Type B pancreatic cell (in vitro differentiated cells): ENCODE data around the gene RWDD1. TPM values are rescaled to one million over a fixed set of nuclear protein-coding genes. Genes with fewer than 3 reads are reported as not detected.

ENCODE experiments used
- DNase-seq: peaks from one replicate; pipeline ENCODE4 v3.0.0; 2021; ENCODE audit warnings: mixed read lengths; ENCODE audit not compliant: unreplicated experiment; ENCODE audit errors: extremely low spot score
- H3K27ac Mint-ChIP-seq: 2 replicates; pipeline ENCODE4 v1.8.0; 2021; ENCODE audit warnings: mild to moderate bottlenecking, mixed read lengths
- H3K27me3 Mint-ChIP-seq: 2 replicates; pipeline ENCODE4 v1.8.0; 2021; ENCODE audit warnings: mixed read lengths
- H3K36me3 Mint-ChIP-seq: 2 replicates; pipeline ENCODE4 v1.8.0; 2021; ENCODE audit warnings: mixed read lengths
- H3K4me1 Mint-ChIP-seq: one replicate; pipeline ENCODE4 v1.8.0; 2021; ENCODE audit warnings: mixed read lengths; ENCODE audit not compliant: unreplicated experiment
- H3K4me3 Mint-ChIP-seq: 2 replicates; pipeline ENCODE4 v1.8.0; 2021; ENCODE audit warnings: mild to moderate bottlenecking, mixed read lengths
- H3K9me3 Mint-ChIP-seq: 2 replicates; pipeline ENCODE4 v1.8.0; 2021; ENCODE audit warnings: mixed read lengths
- total RNA-seq: library from RNA; stranded (reverse); gene quantifications from 2 replicates; pipeline ENCODE4 v1.2.1, GENCODE V29; 2021; ENCODE audit warnings: low replicate concordance
- TF ChIP-seq, protein P1 (sequence below): fragments of 200-600 bp; sonication (generic); conservative IDR thresholded peaks from 2 replicates; pipeline ENCODE4 v1.5.0; 2021; ENCODE audit warnings: antibody characterized with exemption, mild to moderate bottlenecking

RWDD1 gene
- total RNA-seq, 1 donor from 2014 or later, result 40.0 TPM

DNA sequence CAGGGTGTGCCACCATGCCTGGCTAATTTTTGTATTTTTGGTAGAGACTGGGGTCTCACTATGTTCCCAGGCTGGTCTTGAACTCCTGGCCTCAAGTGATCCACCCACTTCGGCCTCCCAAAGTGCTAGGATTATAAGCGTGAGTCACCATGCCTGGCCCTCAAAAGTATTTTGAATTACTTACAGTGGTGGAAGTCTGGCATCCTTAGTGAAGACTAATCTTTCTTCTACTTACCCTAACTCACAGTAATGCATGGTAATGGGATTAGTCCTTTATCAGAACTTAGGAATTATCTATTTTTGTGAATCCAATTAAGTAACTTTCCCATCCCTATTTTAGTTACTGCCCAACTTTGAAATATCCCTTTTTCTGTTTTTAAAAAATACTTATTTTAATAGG is 3.9 kb downstream of the RWDD1 start:
- H3K36me3 Mint-ChIP-seq, result peaks cover 2% of the 10 kb centered on the region
- TF ChIP-seq, protein P1, sequence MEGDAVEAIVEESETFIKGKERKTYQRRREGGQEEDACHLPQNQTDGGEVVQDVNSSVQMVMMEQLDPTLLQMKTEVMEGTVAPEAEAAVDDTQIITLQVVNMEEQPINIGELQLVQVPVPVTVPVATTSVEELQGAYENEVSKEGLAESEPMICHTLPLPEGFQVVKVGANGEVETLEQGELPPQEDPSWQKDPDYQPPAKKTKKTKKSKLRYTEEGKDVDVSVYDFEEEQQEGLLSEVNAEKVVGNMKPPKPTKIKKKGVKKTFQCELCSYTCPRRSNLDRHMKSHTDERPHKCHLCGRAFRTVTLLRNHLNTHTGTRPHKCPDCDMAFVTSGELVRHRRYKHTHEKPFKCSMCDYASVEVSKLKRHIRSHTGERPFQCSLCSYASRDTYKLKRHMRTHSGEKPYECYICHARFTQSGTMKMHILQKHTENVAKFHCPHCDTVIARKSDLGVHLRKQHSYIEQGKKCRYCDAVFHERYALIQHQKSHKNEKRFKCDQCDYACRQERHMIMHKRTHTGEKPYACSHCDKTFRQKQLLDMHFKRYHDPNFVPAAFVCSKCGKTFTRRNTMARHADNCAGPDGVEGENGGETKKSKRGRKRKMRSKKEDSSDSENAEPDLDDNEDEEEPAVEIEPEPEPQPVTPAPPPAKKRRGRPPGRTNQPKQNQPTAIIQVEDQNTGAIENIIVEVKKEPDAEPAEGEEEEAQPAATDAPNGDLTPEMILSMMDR, result no peak
- no peak for DNase-seq
- H3K27me3 Mint-ChIP-seq, result no peaks in the 10 kb centered on the region
- H3K4me3 Mint-ChIP-seq, result no peak overlapping the region
- no peaks in the 10 kb centered on the region for H3K9me3 Mint-ChIP-seq
- H3K27ac Mint-ChIP-seq, result no peak overlapping the region
- peaks cover 16% of the 10 kb centered on the region for H3K4me1 Mint-ChIP-seq

GRCh38 chr6:116577486-116577885 is 6.2 kb downstream of the RWDD1 start:
- Mint-ChIP-seq H3K9me3 (no peaks in the 10 kb centered on the region), H3K27ac (no peak overlapping the region), H3K27me3 (no peaks in the 10 kb centered on the region), H3K4me3 (no peak overlapping the region), H3K4me1 (peaks cover 11% of the 10 kb centered on the region), H3K36me3 (peaks cover 9% of the 10 kb centered on the region)
- no peak for DNase-seq
- TF ChIP-seq, protein P1, result no peak

DNA sequence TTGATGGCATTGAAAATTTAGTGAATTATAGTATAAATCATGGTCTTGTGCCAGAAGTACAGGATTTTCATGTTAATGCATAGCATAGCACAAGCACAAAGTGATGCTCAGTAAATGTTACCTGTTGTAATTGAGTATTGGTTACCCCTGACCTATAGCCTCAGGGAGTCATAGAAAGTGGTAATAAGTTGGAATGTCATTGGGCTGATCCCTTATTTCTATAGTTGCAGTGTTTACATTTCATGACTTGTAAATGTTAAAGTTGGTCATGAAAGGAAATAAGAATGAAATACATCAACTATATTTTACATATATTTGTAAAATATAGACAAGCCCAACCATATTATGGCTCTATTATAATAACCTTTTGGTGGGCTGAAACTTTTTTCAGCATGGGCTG is 7.0 kb downstream of the RWDD1 start:
- TF ChIP-seq, protein P1, result no peak
- H3K27ac Mint-ChIP-seq, result no peak overlapping the region
- no peaks in the 10 kb centered on the region for H3K9me3 Mint-ChIP-seq
- DNase-seq, result no peak
- peaks cover 6% of the 10 kb centered on the region for H3K4me1 Mint-ChIP-seq
- no peaks in the 10 kb centered on the region for H3K27me3 Mint-ChIP-seq
- H3K4me3 Mint-ChIP-seq, result no peak overlapping the region
- H3K36me3 Mint-ChIP-seq, result peaks cover 12% of the 10 kb centered on the region

- no peak for DNase-seq
- Mint-ChIP-seq H3K27me3 (no peaks in the 10 kb centered on the region), H3K27ac (no peak overlapping the region), H3K36me3 (peaks cover 12% of the 10 kb centered on the region), H3K9me3 (no peaks in the 10 kb centered on the region), H3K4me3 (no peak overlapping the region), H3K4me1 (peaks cover 3% of the 10 kb centered on the region)
- TF ChIP-seq, protein P1, result no peak
These were observed 7.8 kb downstream of the RWDD1 start for GRCh38 chr6:116579143-116579542.

DNA sequence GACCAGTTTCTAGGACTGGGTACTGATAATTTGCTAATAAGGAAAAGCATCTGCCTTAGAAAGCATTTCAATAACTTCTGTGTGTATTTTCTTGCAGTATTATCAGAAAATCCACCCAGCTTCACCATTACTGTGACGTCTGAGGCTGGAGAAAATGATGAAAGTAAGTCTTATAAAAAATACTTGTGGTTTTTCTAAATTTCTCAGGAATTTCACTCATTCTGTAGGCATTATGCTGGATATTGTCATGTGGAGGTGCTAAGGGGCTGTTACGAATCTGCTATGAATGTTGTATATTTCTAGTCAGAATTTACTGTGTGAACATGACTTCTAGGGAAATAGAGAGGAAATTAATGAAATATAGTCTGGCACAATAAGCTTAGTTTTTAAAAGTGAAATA is 8.9 kb downstream of the RWDD1 start:
- H3K4me3 Mint-ChIP-seq, result no peak overlapping the region
- H3K27me3 Mint-ChIP-seq, result no peaks in the 10 kb centered on the region
- DNase-seq, result no peak
- peaks cover 12% of the 10 kb centered on the region for H3K36me3 Mint-ChIP-seq
- no peak overlapping the region for H3K27ac Mint-ChIP-seq
- TF ChIP-seq, protein P1, result no peak
- no peaks in the 10 kb centered on the region for H3K4me1 Mint-ChIP-seq
- H3K9me3 Mint-ChIP-seq, result no peaks in the 10 kb centered on the region

- TF ChIP-seq, protein P1, result no peak
- Mint-ChIP-seq H3K36me3 (peaks cover 29% of the 10 kb centered on the region), H3K4me3 (no peak overlapping the region), H3K27ac (no peak overlapping the region), H3K27me3 (no peaks in the 10 kb centered on the region), H3K4me1 (no peaks in the 10 kb centered on the region), H3K9me3 (no peaks in the 10 kb centered on the region)
- no peak for DNase-seq
These were observed 15.0 kb downstream of the RWDD1 start for GRCh38 chr6:116586276-116586675.
